Stimulated activated CD4-positive, alpha-beta T cell treated with anti-CD3 and anti-CD28 coated beads, Interleukin-1b, Interleukin-23, amount 100 ng/mL, for 4 hours (primary cell): ENCODE data around the gene PRAMEF5.
"Not testable (repeated sequence)": the region's sequence is repeated elsewhere in the genome, so short reads cannot be mapped to it uniquely, and the experiment has no call there.

Source experiments
- DNase-seq, 2 donors: peaks; one replicate each; pipeline ENCODE4 v3.0.0-alpha.2; 2020; ENCODE audit warnings: low read depth in 2 of 2

Gene PRAMEF5

GRCh38 chr1:13277016-13277415 is 23.0 kb downstream of the PRAMEF5 start:
- DNase-seq: not testable (repeated sequence)

DNA sequence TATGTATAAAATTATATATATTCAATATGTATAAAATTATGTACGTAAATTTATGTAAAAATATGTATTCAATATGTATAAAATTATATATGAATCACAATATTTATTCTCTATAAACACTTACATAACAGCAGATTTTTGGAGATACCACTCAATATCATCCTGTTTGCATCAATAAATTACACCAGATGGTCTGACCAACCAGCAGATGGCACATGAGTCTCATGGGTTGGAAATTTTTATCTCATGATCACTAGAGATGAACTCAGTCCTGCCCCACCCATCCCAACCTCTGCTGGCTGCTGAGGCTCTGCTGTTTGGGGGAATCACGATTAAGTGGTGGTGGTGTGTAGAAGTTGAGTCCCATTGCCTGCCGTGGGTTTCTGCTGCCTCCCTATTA is 25.6 kb downstream of the PRAMEF5 start:
- DNase-seq: not testable (repeated sequence)

DNA sequence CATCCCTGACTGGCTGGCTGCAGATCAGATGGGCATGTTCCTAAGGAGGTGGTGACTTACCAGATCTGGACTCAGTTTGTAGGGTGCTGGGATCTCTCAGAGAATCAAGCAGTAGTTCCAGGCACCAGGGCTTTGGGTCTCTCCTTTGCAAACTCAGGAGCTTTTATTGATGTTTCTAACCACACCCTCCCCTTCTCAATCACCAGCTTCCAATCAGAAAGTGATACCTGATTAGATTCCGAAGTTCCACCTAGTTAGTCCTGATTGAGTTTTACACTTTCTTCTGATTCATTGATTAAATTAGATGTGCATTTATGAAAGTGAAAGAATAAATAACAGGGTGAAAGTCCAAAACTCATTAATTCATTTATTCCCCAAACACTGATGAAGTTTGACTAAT is 31.0 kb downstream of the PRAMEF5 start, which contains the start of gene PRAMEF8:
PRAMEF8 (minus strand) TSS at position 101 of the 400 bp plus-strand sequence. CDS start 1,046 bp downstream, outside the sequence.
- DNase-seq: not testable (repeated sequence)

DNA sequence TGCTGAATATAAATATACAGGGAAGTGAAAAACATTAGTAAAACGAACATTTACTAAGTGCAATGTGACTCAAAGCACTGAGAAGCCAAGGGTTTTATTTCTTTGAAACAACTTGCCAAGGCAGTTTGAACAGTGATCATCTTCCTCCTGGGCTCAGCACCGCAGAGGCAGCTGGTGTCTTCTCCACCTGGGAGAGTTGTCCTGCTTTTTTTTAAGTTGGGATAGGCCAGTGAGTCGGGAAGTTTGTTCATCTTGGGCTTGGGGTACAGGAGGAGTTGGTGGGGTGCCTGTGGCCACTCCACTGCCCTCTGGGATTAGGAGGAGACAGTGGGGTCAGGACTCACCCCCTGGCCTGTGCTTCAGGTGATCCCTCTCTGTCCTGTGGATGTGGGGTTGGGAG is 35.0 kb downstream of the PRAMEF5 start:
- not testable (repeated sequence) for DNase-seq

DNA sequence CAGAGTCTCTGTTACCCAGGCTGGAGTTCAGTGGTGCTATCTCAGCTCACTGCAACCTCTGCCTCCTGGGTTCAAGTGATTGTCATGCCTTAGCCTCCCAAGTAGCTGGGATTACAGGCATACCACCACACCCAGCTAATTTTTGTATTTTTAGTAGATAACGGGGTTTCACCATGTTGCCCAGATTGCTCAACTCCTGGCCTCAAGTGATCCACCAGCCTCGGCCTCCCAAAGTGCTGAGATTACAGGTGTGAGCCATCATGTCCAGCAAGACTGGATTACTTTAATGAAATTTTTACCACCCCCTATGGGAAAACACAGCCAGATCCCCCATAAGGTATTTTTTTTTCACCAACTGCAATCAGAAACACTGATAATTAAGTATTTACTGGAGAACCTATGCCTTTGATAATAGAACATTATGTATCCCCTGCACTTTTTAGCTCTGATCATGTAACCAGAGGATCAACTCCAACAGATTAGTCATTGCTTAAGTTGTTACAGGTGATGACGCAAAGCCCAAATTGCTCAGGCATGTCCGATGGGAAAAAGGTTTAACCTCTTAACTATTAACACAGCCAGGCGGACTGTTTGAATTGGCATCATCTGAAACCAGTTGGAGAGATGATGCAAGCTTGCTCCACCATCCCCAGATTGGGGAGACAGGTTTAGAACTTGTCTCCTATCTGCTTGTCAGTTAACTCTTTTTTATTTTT is 43.4 kb downstream of the PRAMEF5 start:
- not testable (repeated sequence) for DNase-seq

- not testable (repeated sequence) for DNase-seq
These were observed 44.7 kb downstream of the PRAMEF5 start for GRCh38 chr1:13298699-13299098.

DNA sequence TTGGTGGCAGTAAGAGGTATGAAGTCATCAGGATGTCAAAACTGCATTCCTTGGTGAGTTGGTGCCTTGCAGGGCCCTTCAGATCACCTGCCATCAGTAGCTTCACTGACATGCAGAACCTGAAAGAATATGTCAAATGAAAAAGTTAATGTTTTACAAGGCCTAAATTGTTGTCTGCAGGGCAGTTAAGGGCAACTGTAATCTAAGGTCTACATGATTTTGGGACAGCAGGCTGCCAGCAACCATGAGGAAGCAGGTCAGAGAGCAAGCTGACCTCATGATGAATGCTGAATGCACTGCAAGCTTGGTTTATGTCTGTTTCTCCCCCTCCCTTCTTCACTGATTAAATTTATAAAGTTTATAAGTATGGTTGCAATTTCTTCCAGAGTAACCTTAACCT is 48.2 kb downstream of the PRAMEF5 start:
- DNase-seq: not testable (repeated sequence)

DNA sequence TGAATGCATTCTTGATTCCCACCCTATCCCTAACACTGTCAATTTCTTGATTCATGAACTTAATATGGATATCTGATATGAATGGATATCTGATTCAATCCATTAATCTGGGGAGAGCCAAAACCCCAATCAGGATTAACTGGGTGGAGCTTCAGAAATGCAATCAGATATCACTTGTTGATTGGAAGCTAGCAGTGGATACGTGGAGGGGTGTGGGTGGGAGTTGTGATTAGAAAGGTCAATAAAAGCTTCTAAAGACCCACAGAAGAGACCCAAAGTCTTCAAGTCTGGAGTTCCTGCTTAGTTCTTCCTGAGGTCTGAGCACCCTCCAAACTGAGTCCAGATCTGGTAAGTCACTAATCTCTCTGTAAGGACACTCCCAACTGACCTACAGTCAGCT is 49.2 kb downstream of the PRAMEF5 start, which contains the start of gene PRAMEF33:
PRAMEF33 (plus strand) TSS at position 301 of the 400 bp plus-strand sequence. CDS start 2,416 bp downstream, outside the sequence.
- not testable (repeated sequence) for DNase-seq
